ENCODE measurements around the gene NKAIN2. TPM values are rescaled to one million over a fixed set of nuclear protein-coding genes. Genes with fewer than 3 reads are reported as not detected.

The NKAIN2 gene
- total RNA-seq, 1 experiment from 2014 or later = not detected

DNA sequence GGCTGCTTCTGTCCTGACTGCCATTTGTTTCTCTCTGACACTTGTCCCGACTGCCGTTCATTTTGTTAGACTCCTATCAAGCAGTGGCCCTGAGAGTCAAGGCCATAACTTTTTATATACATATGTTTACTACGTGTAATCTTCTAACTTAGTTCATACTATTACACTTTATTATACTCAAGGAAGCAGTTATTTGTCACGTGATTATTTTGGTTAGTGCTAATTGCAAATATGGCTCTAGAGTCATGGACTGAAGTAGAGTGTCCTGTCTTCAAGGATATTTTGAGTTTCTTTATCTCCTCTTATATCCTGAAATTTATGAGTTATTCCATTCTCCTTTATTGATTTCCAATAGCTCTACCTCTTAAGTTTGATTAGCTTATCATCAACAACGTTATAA, 864.4 kb downstream of the NKAIN2 start:
- Histone ChIP-seq H3K9me3 (replicated peaks) (no peaks in the 10 kb centered on the region), H3K27ac (no peak overlapping the region), H3K27me3 (replicated peaks) (no peaks in the 10 kb centered on the region), H3K36me3 (no peaks in the 10 kb centered on the region), H3K4me1 (replicated peaks) (no peaks in the 10 kb centered on the region), H3K4me3 (no peak overlapping the region)
- no peak for DNase-seq (ENCODE audit: low read depth in 1 of 2, low spot score in 2 of 2)

DNA sequence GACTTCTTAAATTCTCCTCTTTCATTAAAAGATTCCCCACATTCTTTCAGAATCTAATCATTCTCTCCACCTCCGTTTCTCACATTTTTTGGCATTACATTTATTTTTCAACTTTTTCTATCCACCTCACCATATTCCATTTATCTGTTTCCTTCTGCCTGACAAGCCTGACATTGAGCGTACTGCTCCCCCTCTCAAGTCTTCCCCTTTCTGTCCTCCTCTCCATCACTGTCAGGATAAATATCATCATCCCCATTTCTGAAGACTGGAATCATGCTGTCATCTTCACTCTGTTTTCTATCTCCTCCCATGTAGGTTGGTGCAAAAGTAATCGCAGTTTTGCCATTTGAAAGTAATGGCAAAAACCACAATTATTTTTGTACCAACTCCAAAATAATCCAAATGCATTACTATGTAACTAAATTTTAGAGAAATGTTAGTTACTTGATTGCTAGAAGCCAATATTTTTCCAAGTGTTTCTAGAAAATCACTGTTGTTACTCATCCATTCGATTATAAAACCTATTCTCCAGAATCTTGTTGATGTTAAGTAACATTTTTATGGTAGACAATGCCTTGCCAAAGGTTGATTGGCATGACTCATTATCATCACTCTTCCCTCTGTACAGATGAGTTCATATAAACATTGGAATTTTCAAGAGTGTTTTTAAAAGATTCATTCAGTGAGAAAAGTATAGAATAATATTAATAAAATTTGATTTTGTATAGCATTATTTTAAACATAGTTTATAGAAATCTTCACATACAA, 866.2 kb downstream of the NKAIN2 start:
- Histone ChIP-seq H3K27me3 (replicated peaks) (no peaks in the 10 kb centered on the region), H3K4me1 (replicated peaks) (no peaks in the 10 kb centered on the region), H3K4me3 (no peak overlapping the region), H3K36me3 (no peaks in the 10 kb centered on the region), H3K27ac (no peak overlapping the region), H3K9me3 (replicated peaks) (no peaks in the 10 kb centered on the region)
- no peak for DNase-seq (ENCODE audit: low read depth in 1 of 2, low spot score in 2 of 2)

DNA sequence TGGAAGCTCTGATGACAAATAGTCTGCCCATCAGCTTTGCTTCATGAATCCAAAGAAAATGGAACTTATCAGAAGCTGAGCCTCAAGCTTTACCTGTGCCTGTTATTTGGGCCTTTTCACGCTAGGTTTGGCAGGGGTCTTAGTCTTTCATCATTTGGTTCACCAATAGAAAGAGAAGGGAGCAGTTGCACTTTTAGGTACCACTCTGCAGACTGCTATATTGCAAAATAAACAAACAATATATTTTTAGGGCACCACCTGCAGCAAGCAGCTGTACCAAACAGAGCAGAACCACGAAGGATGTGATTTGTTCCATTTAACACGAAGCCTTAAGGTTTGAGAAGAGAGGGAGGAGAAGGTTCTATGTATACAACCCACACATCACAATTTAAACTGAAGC, 867.1 kb downstream of the NKAIN2 start:
- Histone ChIP-seq H3K4me1 (replicated peaks) (no peaks in the 10 kb centered on the region), H3K9me3 (replicated peaks) (no peaks in the 10 kb centered on the region), H3K36me3 (no peaks in the 10 kb centered on the region), H3K27ac (no peak overlapping the region), H3K4me3 (no peak overlapping the region), H3K27me3 (replicated peaks) (no peaks in the 10 kb centered on the region)
- no peak for DNase-seq (ENCODE audit: low read depth in 1 of 2, low spot score in 2 of 2)

DNA sequence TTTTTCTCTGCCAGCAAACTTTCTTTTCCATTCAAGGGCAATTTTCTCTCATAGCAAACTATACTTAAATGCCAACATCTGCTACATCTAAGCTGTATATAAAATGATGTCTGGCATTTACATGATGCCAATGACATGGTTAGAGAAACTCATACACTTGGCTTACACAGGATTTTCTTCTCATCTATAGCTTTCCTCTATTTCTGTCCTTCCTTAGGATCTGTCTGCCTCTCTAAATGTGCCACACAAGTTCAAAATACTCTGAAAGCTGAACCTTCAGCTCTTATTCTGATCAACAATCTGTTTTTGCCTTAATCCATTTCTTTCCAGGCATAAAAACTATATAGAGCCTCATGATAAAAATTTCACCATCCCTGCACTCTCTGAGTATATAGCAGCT, 867.7 kb downstream of the NKAIN2 start:
- H3K4me1 ChIP-seq (replicated peaks) = no peaks in the 10 kb centered on the region
- no peaks in the 10 kb centered on the region for H3K9me3 ChIP-seq (replicated peaks)
- H3K4me3 ChIP-seq = no peak overlapping the region
- H3K36me3 ChIP-seq = no peaks in the 10 kb centered on the region
- no peak for DNase-seq (ENCODE audit: low read depth in 1 of 2, low spot score in 2 of 2)
- H3K27ac ChIP-seq = no peak overlapping the region
- no peaks in the 10 kb centered on the region for H3K27me3 ChIP-seq (replicated peaks)

DNA sequence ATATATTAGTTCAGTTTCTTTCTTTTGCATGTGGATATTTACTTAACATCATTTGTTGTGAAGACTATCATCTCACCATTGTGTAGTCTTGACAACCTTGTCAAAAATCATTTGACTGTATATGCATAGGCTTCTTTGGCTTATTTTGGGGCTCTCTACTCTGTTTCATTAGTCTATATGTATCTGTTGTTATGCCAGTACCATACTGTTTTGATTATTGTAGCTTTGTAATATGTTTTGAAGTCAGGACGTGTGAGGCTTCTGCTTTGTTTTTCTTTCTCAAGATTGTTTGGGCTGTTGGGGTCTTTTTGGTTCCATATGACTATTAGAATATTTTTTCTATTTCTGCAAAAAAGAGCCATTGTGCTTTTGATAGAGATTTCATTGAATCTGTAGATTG, 870.4 kb downstream of the NKAIN2 start:
- H3K9me3 ChIP-seq (replicated peaks) = no peaks in the 10 kb centered on the region; the same call in 1 of the 2 replicates
- H3K4me1 ChIP-seq (replicated peaks) = no peaks in the 10 kb centered on the region
- no peak overlapping the region for H3K4me3 ChIP-seq
- H3K36me3 ChIP-seq = no peaks in the 10 kb centered on the region
- no peaks in the 10 kb centered on the region for H3K27me3 ChIP-seq (replicated peaks)
- no peak for DNase-seq (ENCODE audit: low read depth in 1 of 2, low spot score in 2 of 2)
- H3K27ac ChIP-seq = no peak overlapping the region

DNA sequence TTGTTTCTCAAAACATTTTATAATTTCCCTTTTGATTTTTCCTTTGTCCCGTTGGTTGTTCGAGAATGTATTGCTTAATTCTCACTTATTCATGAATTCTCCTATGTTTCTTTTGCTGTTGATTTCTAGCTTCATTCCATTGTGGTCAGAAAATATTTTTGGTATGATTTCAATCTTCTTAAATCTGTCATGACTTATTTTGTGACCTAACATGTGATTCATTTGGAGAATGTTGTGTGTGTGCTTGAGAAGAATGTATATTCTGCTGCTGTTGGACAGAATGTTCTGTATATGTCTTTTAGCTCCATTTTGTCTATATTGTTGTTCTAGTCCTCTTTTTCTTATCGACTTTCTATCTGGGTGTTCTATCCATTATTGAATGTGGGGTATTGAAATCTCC, 872.4 kb downstream of the NKAIN2 start:
- H3K4me3 ChIP-seq = no peak overlapping the region
- no peaks in the 10 kb centered on the region for H3K27me3 ChIP-seq (replicated peaks)
- H3K27ac ChIP-seq = no peak overlapping the region
- no peak for DNase-seq (ENCODE audit: low read depth in 1 of 2, low spot score in 2 of 2)
- no peaks in the 10 kb centered on the region for H3K4me1 ChIP-seq (replicated peaks)
- no peaks in the 10 kb centered on the region; the same call in 1 of the 2 replicates for H3K9me3 ChIP-seq (replicated peaks)
- H3K36me3 ChIP-seq = no peaks in the 10 kb centered on the region

DNA sequence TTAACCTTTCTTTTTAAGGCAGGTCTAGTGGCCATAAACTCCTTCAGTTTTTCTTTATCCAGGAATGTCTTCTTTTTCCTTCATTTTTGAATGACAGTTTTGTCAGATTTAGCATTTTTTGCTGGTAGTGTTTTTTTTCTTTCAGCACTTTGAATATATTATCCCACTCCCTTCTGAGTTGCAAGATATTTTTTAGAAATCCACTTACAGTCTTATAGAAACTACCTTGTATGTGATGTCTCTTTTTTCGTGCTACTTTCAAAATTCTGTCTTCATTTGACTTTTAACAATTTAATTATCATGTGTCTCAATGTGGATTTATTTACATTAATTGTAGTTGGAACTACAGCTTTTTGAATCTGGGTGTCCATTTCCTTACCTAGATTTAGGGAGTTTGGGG, 874.2 kb downstream of the NKAIN2 start:
- Histone ChIP-seq H3K27ac (no peak overlapping the region), H3K36me3 (no peaks in the 10 kb centered on the region), H3K4me3 (no peak overlapping the region), H3K9me3 (replicated peaks) (no peaks in the 10 kb centered on the region; the same call in 1 of the 2 replicates), H3K27me3 (replicated peaks) (no peaks in the 10 kb centered on the region), H3K4me1 (replicated peaks) (no peaks in the 10 kb centered on the region)
- DNase-seq (ENCODE audit: low read depth in 1 of 2, low spot score in 2 of 2) = no peak

DNA sequence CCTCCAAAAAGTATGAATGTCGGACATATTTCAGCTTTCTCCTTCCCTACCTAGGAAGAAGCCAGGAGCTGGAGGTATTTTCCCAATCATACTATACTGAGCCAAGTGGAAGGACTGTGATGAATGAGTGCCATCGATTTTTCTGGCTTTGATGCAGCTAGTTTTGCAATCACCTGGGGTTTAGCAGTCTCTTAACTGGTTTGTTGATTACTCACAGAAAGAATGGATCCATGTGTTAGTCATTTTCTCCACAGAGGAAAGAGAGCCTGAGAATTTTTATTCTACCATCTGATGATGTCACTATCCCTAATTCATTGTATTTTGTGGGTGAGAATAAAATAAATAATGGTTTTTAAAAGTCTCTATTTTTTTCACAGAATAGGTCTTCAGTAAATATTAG, 875.7 kb downstream of the NKAIN2 start:
- Histone ChIP-seq H3K4me1 (replicated peaks) (no peaks in the 10 kb centered on the region), H3K9me3 (replicated peaks) (no peaks in the 10 kb centered on the region; the same call in 1 of the 2 replicates), H3K36me3 (no peaks in the 10 kb centered on the region), H3K27me3 (replicated peaks) (no peaks in the 10 kb centered on the region), H3K27ac (no peak overlapping the region), H3K4me3 (no peak overlapping the region)
- DNase-seq (ENCODE audit: low read depth in 1 of 2, low spot score in 2 of 2) = no peak

DNA sequence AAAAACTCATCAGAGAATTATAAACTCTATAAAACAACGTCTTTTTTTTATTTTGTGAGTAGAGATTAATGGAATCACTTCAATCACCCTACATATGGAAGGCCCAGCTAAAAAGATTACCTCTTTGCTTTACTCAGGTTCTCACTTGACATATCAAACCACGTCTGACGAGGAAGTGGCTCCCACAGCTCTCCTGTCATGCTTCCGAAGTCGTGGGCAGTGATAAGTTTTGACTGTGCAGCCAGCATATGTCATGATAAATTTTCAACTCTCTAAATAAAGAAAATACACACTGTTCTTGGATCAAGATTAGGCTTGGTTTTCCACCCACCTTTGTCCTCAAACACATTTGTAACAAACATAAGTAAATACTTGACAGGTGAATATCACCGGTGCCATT, 879.1 kb downstream of the NKAIN2 start:
- Histone ChIP-seq H3K27ac (no peak overlapping the region), H3K4me3 (no peak overlapping the region), H3K4me1 (replicated peaks) (no peaks in the 10 kb centered on the region), H3K27me3 (replicated peaks) (no peaks in the 10 kb centered on the region), H3K36me3 (no peaks in the 10 kb centered on the region), H3K9me3 (replicated peaks) (no peaks in the 10 kb centered on the region)
- DNase-seq (ENCODE audit: low read depth in 1 of 2, low spot score in 2 of 2) = no peak

DNA sequence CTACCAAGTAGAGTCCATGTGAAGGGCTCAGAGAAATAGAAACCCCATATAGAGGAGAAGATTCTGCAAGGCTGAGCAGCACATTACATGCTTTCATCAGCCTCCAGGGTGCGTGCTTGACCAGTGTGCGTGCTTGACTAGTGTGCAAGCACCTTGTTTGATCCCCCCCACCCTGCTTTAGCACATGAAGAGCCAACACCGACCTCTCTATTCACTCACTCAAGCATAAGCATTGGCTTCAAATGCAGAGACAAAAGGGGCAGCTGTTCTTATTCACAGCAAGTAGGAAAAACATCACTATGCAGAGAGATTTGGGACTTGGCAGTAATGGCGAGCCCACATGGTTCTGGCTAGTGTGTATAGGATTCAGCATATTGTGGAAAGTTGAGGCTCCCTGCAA, 879.8 kb downstream of the NKAIN2 start:
- Histone ChIP-seq H3K4me1 (replicated peaks) (no peaks in the 10 kb centered on the region), H3K4me3 (no peak overlapping the region), H3K36me3 (no peaks in the 10 kb centered on the region), H3K9me3 (replicated peaks) (no peaks in the 10 kb centered on the region), H3K27me3 (replicated peaks) (no peaks in the 10 kb centered on the region), H3K27ac (no peak overlapping the region)
- no peak for DNase-seq (ENCODE audit: low read depth in 1 of 2, low spot score in 2 of 2)

DNA sequence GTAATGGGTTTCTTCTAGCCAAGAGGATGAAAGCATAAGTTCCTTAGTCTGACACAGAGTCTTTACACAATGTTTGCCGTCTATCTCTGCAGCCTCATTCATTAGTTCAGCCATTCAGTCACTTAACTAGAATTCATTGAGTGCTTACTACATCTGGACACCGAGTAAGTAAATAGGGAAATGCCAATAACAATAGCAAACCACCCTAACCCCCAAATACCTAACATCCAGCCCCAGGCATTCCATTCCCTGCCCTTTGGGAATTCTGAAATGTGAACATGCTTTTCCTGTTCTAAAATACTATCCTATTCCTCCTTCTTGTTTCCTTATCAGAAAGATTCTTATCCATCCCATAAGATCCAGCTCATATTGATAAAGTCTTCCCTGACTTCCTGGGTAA, 881.0 kb downstream of the NKAIN2 start:
- H3K27me3 ChIP-seq (replicated peaks) = no peaks in the 10 kb centered on the region
- DNase-seq (ENCODE audit: low read depth in 1 of 2, low spot score in 2 of 2) = no peak

DNA sequence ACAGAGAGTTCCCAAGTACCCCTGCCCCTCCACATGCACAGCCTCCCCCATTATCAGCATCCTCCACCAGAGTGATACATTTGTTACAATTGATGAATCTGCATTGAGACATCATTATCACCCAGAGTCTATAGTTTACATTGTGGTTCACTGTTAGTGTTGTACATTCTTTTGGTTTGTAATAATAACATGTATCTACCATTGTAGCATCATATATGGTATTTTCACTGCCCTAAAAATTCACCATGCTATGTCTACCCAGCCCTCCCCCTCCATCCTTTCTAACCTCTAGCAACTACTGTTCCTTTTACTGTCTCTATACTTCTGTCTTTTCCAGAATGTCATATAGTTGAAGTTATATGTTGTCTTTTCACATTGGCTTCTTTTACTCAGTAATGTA, 884.7 kb downstream of the NKAIN2 start:
- no peak for DNase-seq (ENCODE audit: low read depth in 1 of 2, low spot score in 2 of 2)
- Histone ChIP-seq H3K4me3 (no peak overlapping the region), H3K27me3 (replicated peaks) (no peaks in the 10 kb centered on the region), H3K27ac (no peak overlapping the region), H3K9me3 (replicated peaks) (no peaks in the 10 kb centered on the region), H3K4me1 (replicated peaks) (no peaks in the 10 kb centered on the region), H3K36me3 (no peaks in the 10 kb centered on the region)

More for the DNA sequence above, 881.0 kb downstream of the NKAIN2 start:
- Histone ChIP-seq H3K4me3 (no peak overlapping the region), H3K4me1 (replicated peaks) (no peaks in the 10 kb centered on the region), H3K36me3 (no peaks in the 10 kb centered on the region), H3K27ac (no peak overlapping the region), H3K9me3 (replicated peaks) (no peaks in the 10 kb centered on the region)

DNA sequence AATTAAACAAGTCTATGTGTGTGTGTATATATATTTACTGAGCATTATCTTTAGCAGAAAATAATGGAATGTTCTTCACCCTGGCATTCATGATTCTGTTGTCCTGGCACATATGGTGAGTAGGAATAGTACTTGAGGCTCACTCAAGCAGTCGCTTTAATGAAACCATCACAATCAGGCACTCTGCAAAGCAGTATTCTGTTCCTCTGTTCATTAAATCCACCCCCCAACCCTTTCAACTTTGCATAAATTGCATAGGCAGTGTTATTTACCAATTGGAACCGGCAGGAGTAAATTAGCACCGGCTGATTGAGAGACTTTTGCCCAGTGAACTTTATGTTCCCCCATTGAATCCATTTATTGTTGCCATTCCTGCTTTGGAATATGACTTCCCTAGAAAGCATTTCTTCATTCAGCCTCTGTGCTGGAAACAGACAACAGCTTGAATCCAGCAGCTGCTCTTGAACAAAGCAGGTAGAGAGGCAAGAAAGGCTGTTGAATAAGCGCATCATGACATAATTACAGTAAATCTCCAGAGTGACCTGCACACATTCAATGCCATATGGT, 890.6 kb downstream of the NKAIN2 start:
- H3K4me3 ChIP-seq = no peak overlapping the region
- no peak for DNase-seq (ENCODE audit: low read depth in 1 of 2, low spot score in 2 of 2)
- H3K4me1 ChIP-seq (replicated peaks) = no peaks in the 10 kb centered on the region
- H3K36me3 ChIP-seq = no peaks in the 10 kb centered on the region
- H3K9me3 ChIP-seq (replicated peaks) = no peaks in the 10 kb centered on the region
- 0 out of 2 replicates have a peak, but pooled peaks cover 2% of the 10 kb centered on the region for H3K27me3 ChIP-seq (replicated peaks)
- H3K27ac ChIP-seq = no peak overlapping the region

DNA sequence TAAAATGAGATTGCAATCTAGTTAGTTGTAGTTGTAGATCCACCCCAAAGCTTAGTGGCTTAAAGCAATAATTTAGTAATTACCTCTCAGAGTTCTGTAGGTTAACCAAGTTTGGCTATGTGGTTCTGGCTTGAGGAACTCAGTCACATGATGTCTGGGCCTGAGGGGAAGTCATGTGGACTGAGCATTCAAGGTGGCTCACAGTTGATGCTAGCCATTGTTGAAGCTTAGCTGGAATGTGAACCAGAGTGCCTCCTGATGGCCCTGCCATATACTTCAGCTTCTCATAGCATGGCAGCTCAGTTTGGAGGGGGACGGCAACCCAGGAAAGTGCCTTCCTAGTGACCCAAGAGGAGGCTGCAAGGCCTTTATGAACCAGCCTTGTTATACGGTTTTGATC, 895.4 kb downstream of the NKAIN2 start:
- Histone ChIP-seq H3K27ac (no peak overlapping the region), H3K36me3 (no peaks in the 10 kb centered on the region), H3K4me1 (replicated peaks) (no peaks in the 10 kb centered on the region), H3K27me3 (replicated peaks) (0 out of 2 replicates have a peak, but pooled peaks cover 2% of the 10 kb centered on the region), H3K9me3 (replicated peaks) (no peaks in the 10 kb centered on the region), H3K4me3 (no peak overlapping the region)
- DNase-seq (ENCODE audit: low read depth in 1 of 2, low spot score in 2 of 2) = no peak
